GM12874 (cell line): ENCODE data around the gene ABCA1.

ENCODE experiments used
- CTCF ChIP-seq: IDR thresholded peaks from 2 replicates; pipeline ENCODE4 v1.5.1; 2011; ENCODE audit warnings: low read depth, mild to moderate bottlenecking, control low read depth, low read length, moderate library complexity; ENCODE audit not compliant: insufficient read depth

ABCA1 gene

GRCh38 chr9:104915049-104915448 is 12.9 kb downstream of the ABCA1 start:
- no peak for TF ChIP-seq CTCF

GRCh38 chr9:104914466-104914865 is 13.5 kb downstream of the ABCA1 start:
- TF ChIP-seq CTCF, result no peak

GRCh38 chr9:104912606-104913005 is 15.3 kb downstream of the ABCA1 start:
- no peak for TF ChIP-seq CTCF

GRCh38 chr9:104911032-104911607 is 16.8 kb downstream of the ABCA1 start:
- no peak for TF ChIP-seq CTCF

GRCh38 chr9:104907278-104907951 is 20.5 kb downstream of the ABCA1 start:
- TF ChIP-seq CTCF, result no peak

GRCh38 chr9:104906441-104907277 is 21.3 kb downstream of the ABCA1 start:
- TF ChIP-seq CTCF, result no peak

- TF ChIP-seq CTCF, result no peak
These were observed 22.0 kb downstream of the ABCA1 start for GRCh38 chr9:104905931-104906330.
